DMS 273 (cell line): ENCODE results near the gene TRMT1L.
A peak's percentile ranks its signal among the peaks of the same experiment; 100 is the strongest.
"Not testable (repeated sequence)": the region's sequence is repeated elsewhere in the genome, so short reads cannot be mapped to it uniquely, and the experiment has no call there.

Experiments used
- DNase-seq: peaks from one replicate; lab custom pipeline; 2025; ENCODE audit not compliant: unreplicated experiment; lab: John Stamatoyannopoulos, UW

Gene TRMT1L

GRCh38 chr1:185156854-185157598, at the start of gene TRMT1L, which contains the start of gene SWT1:
Gene TRMT1L, minus strand, starts transcription at chr1:185156953. Its CDS starts 241 bp downstream, at chr1:185156712.
Gene SWT1, plus strand, starts transcription at chr1:185157167. Its CDS starts 3,675 bp downstream, at chr1:185160842.
- peak; percentile 100 for DNase-seq

GRCh38 chr1:185200889-185201288, 44.1 kb upstream of the TRMT1L start:
- DNase-seq, result no peak

GRCh38 chr1:185198712-185199111, 42.0 kb upstream of the TRMT1L start:
- not testable (repeated sequence) for DNase-seq

GRCh38 chr1:185193756-185194155, 37.0 kb upstream of the TRMT1L start:
- no peak for DNase-seq

GRCh38 chr1:185170291-185170848, 13.6 kb upstream of the TRMT1L start:
- DNase-seq, result peak; percentile 86

- no peak for DNase-seq
These were observed 9.4 kb upstream of the TRMT1L start for GRCh38 chr1:185166106-185166505.

- DNase-seq, result no peak
These were observed 5.7 kb upstream of the TRMT1L start for GRCh38 chr1:185162491-185162890.

GRCh38 chr1:185159966-185160365, 3.2 kb upstream of the TRMT1L start:
- no peak for DNase-seq

GRCh38 chr1:185158800-185159199, 2.0 kb upstream of the TRMT1L start:
- DNase-seq, result peak; percentile 25

- peak; percentile 40 for DNase-seq
These were observed 1.1 kb upstream of the TRMT1L start for GRCh38 chr1:185157599-185158412.

- peak; percentile 63 for DNase-seq
These were observed 382 bp downstream of the TRMT1L start for GRCh38 chr1:185156288-185156853.

GRCh38 chr1:185155600-185156287, 1.0 kb downstream of the TRMT1L start:
- DNase-seq, result peak; percentile 63

- DNase-seq, result no peak
These were observed 1.7 kb downstream of the TRMT1L start for GRCh38 chr1:185154912-185155513.

- DNase-seq, result no peak
These were observed 4.5 kb downstream of the TRMT1L start for GRCh38 chr1:185152187-185152767.

GRCh38 chr1:185151215-185151614, 5.5 kb downstream of the TRMT1L start:
- DNase-seq, result no peak

GRCh38 chr1:185144233-185144632, 12.5 kb downstream of the TRMT1L start:
- no peak for DNase-seq

- no peak for DNase-seq
These were observed 17.5 kb downstream of the TRMT1L start for GRCh38 chr1:185139246-185139645.

GRCh38 chr1:185137896-185138545, 18.7 kb downstream of the TRMT1L start:
- DNase-seq, result no peak

GRCh38 chr1:185132534-185132933, 24.2 kb downstream of the TRMT1L start:
- DNase-seq, result no peak
